Measurements from ENCODE around the gene OVOL2.

The OVOL2 gene

GRCh38 chr20:18011951-18012645 lies 45.6 kb downstream of the OVOL2 start:
- DNase-seq (ENCODE audit: low spot score): no peak

DNA sequence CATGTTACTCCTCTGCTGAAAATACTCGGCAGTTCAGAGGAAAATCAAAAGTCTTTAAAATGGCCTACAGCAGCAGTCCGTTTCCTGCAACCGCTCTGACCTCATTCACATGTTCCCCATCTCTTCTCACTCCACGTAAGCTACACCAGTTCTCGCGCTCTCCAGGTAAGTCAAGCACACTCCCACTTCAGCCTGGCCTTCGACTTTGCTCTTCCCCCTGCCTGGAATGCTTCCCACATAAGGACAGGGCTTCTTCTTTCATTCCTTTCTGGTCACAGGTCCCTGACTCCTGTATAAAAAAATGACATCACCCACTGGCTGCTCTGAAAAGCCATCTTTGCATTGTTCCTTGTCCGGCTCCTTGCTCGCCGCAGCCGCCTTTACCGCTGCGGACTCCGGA lies 46.2 kb downstream of the OVOL2 start:
- no peak for DNase-seq (ENCODE audit: low spot score)

DNA sequence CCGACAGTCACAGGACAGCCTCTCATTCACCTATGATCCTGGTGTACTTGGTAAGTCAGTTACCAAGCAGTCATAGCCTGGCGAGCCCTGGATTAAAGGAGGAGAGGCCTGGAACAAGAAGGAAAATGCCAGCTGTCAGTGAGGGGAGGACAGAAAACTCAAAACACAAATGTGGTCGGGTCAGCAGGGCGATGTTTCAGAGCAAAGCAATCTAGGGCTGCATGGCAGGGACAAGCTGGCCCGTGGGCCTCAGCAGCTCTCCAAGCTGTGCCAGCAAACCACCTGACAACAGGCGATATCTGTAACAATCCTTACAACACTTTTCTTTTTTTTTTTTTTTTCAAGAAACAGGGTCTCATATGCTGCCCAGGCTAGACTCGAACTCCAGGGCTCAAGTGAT lies 48.6 kb downstream of the OVOL2 start:
- DNase-seq (ENCODE audit: low spot score): no peak

DNA sequence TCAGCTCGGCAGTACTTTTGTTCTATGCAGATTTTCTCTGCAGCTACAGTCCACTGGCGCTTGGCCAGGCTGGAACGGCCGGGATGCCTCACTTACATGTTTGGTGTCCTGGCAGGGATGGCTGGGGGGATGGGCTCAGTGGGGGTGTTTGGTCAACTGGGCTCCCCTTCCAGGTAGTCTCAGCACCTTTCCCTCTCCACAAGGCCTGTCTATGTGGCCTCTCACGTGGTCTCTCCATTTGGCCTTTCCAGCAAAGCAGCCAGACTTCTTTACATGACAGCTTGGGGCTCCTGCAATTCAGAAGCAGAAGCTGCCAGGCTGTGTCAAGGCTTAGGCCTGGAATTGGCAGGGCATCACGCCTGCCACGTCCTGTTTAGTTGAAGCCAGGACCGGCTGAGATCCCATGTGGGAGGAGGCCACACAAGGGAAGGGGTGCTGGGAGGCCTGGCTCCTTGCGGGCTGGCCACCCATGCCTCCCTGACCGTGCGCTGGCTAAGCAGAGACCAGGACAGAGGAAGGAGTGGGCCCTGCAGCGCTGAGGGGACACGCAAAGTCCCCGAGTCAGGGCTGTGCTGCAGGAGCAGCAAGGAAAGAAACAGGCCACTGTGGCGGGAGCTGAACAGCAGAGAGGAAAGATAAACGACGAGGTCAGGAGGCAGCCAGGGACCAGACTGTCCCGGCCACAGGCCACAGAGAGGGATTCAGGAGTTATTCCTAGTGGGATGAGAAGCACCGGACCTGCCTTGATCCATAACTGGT lies 50.0 kb downstream of the OVOL2 start:
- DNase-seq (ENCODE audit: low spot score): no peak

GRCh38 chr20:18006684-18007083 lies 51.0 kb downstream of the OVOL2 start:
- no peak for DNase-seq (ENCODE audit: low spot score)

DNA sequence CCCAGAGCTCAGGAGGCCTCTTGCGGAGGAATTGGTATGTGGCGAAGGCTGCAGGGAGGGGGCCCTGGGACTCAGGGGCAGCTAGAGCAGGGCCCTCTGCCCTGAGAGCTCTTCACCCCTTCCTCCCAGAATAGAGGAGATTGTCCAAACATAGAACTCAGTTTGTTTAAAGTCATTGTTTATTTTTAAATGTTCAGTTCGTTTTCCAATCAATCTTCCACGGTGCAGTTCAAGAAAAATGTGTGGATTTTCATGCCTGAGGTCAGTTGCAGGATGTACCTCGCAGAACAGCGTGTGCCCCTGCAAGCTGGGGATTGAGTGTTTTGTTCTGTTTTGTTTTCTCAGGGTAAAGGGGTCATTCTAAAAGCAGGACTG lies 51.7 kb downstream of the OVOL2 start:
- no peak for DNase-seq (ENCODE audit: low spot score)

DNA sequence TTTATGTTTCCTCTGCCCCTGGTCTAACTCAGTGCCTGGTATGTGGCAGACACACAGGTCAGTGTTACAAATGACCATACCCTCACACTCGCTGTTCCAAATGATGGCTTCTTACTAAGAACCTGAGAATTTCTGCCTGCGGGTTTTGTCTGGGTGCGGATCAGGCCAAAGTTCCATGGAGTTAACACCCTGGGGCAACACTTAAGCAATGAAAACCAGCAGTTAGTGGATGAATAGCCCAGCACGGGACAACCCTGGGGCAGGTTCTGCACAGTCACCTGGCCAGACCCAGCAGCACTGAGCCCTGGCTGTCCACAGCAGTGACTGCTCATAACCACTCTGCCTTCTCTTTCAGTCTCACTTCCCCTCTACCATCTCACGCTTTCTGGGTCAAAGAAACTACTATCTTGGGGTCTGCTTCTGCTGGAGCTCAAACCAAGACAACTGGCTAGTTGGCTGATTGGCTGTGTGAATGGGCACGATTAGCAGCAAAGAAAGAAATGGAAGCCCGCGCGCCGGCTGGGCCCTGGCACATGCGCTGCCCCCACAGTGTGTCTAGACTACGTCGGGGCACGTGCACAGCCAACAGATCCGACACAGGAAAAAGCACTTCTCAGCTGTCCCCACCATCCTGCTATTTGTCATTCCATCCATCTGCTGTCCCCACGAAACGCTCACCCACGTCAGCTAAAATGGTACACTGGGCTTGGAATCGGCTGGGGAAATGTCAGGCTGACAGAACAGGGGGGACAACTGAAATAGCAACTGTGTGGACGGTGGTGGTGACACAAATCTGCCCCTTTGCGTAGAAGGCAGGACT lies 52.3 kb downstream of the OVOL2 start:
- peak; percentile 43 for DNase-seq (ENCODE audit: low spot score)

- no peak for DNase-seq (ENCODE audit: low spot score)
Observed at GRCh38 chr20:18004384-18005031, 53.2 kb downstream of the OVOL2 start.

DNA sequence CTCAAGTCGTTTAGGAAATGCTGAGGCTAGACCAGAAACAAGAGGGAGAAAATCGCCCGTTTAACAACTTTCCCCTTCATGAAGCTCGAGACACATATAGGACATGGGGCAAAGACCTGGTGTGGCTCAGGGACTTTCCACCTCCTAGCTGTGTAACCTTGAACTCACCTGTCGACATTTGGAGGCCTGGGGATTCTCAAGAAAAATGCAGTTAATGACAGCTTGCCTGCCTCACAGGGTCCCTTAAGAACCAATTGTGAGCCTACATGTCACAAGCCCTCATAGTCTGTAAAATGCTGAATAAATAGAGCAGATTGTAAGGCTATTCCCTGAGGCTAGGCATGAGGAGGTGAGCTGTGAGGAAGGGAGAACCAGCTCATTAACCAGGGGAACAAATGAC lies 53.8 kb downstream of the OVOL2 start:
- DNase-seq (ENCODE audit: low spot score): no peak

DNA sequence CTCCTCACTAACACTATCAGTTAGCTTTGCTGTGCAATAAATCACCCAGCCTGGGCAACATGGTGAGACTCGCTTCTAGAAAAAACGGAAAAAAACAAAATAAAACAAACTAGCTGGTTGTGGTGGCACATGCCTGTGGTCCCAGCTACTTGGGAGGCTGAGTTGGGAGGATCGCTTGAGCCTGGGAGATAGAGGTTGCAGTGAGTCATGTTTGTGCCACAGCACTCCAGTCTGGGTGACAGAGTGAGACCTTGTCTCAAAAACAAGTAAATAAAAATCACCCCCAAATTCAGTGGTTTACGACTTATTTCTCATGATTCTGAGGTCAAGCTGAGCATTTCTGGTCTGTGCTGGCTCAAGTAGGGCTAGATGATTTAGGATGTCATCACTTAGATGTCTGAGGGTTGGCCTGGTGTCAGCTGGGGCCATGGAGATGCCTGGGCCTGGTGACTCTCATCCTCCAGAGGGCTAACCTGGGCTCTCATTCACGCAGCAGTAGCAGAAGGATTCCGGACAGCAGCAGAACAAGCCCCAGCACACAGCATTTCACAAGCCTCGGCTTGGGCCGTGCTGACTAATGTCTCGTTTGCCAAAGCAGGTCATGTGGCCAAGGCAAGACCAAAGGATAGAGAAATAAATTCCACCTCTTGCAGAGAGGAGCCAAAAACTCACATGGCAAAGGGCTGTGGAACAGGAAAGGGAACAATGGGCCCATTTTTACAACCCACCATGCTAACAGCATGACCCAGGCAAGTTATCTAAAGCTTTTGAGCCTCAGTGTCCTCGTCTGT lies 56.4 kb downstream of the OVOL2 start:
- DNase-seq (ENCODE audit: low spot score): no peak

GRCh38 chr20:17999566-17999965 lies 58.1 kb downstream of the OVOL2 start:
- no peak for DNase-seq (ENCODE audit: low spot score)

- no peak for DNase-seq (ENCODE audit: low spot score)
Observed at GRCh38 chr20:17998446-17998845, 59.3 kb downstream of the OVOL2 start.

DNA sequence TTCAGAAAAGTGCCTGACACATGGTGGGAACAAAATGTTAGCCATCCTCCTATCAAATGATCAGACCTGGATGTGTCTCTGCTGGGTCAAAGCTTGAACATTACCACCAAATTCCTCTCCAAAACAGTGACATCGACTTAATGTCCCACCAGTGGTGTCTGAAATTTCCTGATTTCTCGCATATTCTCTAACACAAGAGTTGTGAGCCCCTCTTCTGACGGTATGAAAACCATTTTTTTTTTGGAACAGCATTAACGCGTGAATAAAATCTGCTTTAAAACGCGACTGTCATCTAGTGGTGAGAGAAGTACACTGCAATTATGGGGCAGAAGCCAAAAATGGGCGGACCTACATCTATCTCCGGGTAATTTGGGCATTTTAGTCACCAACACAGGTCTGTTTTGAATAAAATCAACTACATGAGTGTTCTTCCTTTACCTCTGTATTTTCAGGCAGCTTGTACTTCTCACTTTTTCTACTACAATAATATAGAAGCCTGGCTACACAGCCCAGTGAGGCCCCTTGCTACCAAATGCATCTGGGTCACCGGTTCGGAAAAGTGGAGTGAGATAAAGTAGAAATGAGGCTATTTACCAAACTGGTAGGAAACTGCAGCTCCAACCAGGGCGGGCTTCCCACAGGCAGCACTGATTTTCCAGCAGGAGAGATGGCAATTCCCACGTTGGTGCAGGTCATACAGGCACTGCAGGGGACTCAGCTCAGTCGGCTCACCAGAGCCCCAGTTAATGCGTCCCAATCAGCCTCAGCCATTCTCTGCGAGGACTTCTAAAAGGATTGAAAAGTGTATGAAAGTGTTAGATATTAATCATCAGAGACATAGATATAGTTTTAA lies 61.5 kb downstream of the OVOL2 start:
- peak; percentile 62 for DNase-seq (ENCODE audit: low spot score)

DNA sequence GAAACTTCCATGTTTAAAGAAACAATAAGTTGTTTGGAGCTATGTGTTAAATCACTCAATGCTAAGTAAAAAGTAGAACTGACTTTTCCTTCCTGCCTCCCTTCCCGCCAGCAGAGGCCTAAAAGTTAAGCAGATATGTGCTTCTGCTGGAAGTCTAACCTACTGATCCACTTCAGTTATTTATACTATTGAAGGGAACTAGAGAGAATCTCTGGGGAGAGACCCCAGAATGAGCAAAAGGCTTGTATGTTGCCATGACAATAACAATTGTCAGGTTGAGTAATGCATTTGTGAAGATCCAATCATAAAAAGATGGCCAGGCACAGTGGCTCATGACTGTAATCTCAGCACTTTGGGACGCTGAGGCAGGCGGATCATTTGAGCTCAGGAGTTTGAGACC lies 64.2 kb downstream of the OVOL2 start:
- no peak for DNase-seq (ENCODE audit: low spot score)

DNA sequence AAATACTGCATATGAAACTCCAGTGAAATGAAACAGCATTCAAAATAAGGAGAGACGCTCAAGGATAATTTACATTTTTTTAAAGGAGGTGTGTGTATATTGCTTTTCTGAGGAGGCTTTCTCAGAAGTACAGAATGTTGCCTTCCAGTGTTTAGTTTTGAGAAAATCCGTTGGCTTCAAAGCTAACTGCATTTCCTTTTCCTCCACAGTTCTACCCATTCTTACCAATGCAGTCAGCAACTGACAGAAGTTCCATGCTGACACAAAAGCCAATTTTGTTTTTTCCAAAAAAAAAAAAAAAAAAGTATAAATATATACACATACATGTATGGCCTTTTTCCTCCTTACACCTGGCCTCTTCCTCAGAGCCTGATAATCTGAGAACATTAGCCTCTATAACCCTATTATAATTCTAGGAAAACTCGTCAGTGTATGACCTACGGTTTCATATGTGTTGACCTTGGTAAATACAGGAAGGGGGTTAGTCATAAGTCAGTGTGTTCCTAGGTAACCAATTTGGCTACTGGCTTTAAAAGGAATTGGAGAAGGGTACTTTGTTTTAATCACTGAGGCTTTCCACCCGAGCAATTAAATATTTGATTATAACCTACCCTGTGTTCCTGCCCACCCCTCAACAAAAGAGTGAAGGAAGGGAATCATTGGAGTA lies 64.7 kb downstream of the OVOL2 start:
- no peak for DNase-seq (ENCODE audit: low spot score)

DNA sequence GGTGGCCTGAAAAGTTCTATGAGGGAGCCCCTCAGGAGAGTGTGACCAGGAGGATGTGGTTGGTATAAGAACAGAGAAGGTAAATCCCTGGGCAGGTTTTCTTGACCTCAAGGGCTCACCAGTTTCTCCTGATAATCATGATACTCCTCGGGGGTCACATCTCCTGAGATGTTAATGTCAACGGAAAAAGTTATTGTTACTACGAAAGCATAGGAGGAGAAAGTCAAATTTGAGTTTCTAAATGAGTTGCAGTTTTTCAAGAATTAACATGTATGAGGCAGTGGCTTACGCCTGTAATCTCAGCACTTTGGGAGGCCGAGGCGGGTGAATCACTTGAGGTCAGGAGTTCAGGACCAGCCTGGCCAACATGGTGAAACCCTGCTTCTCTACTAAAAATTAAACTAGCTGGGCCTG lies 65.5 kb downstream of the OVOL2 start:
- no peak for DNase-seq (ENCODE audit: low spot score)

DNA sequence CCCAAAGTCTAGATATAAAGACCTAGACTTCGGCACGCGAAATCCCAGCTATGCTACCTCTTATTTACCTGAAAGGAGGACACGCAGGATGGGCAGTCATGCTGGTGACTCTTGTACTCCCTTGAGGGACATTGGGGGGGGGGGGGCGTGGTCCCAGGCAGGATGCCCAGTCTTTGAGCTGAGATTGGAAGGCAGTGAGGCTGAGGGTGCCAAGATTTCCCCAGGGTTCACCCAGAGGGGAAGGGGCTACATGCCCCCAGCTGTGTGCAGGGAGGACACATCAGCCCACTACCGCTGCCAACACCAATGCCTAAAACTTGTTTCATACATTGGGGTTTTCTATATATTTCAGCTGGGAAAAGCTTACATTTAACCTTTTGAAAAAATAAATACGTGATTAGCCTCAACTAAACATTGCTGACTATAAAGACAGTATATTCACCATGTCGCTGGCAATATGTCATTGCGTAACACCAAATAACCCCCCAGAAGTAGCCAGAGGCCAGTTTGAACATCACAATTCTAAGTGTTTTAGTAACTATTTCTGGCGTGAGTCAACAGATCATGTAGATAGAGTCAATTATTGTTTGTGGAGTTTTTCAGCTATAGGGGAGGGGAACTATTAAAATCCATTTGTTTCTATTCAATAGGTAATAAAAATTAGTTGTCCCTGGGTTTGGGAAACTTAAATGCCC lies 67.3 kb downstream of the OVOL2 start:
- no peak for DNase-seq (ENCODE audit: low spot score)

GRCh38 chr20:17987988-17988387 lies 69.7 kb downstream of the OVOL2 start:
- no peak for DNase-seq (ENCODE audit: low spot score)

- no peak for DNase-seq (ENCODE audit: low spot score)
Observed at GRCh38 chr20:17985388-17986018, 72.2 kb downstream of the OVOL2 start.

All from iPS-NIHi11 (cell line).